H9 (cell line): Measurements from ENCODE around the gene MYO1D. TPM values are rescaled to one million over a fixed set of nuclear protein-coding genes. Genes with fewer than 3 reads are reported as not detected.

Experiments
- DNase-seq: peaks from one replicate; pipeline ENCODE4 v3.0.0-alpha.2; 2017
- H2AFZ ChIP-seq: one replicate; pipeline ENCODE4 v1.6.1; 2013; ENCODE audit warnings: mild to moderate bottlenecking, low read length, control low read depth, moderate library complexity
- H2AK5ac ChIP-seq: 2 replicates; pipeline ENCODE4 v1.6.1; 2013; ENCODE audit warnings: low read length, control low read depth, mixed read lengths; ENCODE audit not compliant: insufficient read length
- H2BK120ac ChIP-seq: one replicate; pipeline ENCODE4 v1.6.1; 2013; ENCODE audit warnings: low read depth, mild to moderate bottlenecking, low read length, control low read depth, inconsistent platforms; ENCODE audit not compliant: poor library complexity, severe bottlenecking
- H2BK12ac ChIP-seq: 2 replicates; pipeline ENCODE4 v1.6.1; 2013; ENCODE audit warnings: low read length, control low read depth, mixed read lengths, low read depth; ENCODE audit not compliant: insufficient read length
- H2BK15ac ChIP-seq: 2 replicates; pipeline ENCODE4 v1.6.1; 2013; ENCODE audit warnings: low read depth, low read length, control low read depth
- H2BK20ac ChIP-seq: one replicate; pipeline ENCODE4 v1.6.1; 2013; ENCODE audit warnings: low read depth, mild to moderate bottlenecking, low read length, control low read depth, inconsistent platforms; ENCODE audit not compliant: poor library complexity, severe bottlenecking
- H2BK5ac ChIP-seq: 2 replicates; pipeline ENCODE4 v1.6.1; 2013; ENCODE audit warnings: low read length, control low read depth, mixed read lengths; ENCODE audit not compliant: insufficient read length
- H3K14ac ChIP-seq: 2 replicates; pipeline ENCODE4 v1.6.1; 2013; ENCODE audit warnings: low read length, control low read depth; ENCODE audit not compliant: insufficient read depth
- H3K18ac ChIP-seq: 2 replicates; pipeline ENCODE4 v1.6.1; 2013; ENCODE audit warnings: low read depth, mild to moderate bottlenecking, mixed read lengths, low read length, control low read depth; ENCODE audit not compliant: insufficient read length
- H3K23ac ChIP-seq: 2 replicates; pipeline ENCODE4 v1.6.1; 2013; ENCODE audit warnings: low read length, control low read depth, mixed read lengths, low read depth; ENCODE audit not compliant: insufficient read length
- H3K23me2 ChIP-seq: 2 replicates; pipeline ENCODE4 v1.6.1; 2013; ENCODE audit warnings: low read depth, mild to moderate bottlenecking, mixed read lengths, low read length, control low read depth; ENCODE audit not compliant: insufficient read length, poor library complexity, severe bottlenecking
- H3K27ac ChIP-seq: 2 replicates; pipeline ENCODE4 v1.5.1; 2013; ENCODE audit warnings: low read length, control low read depth, mixed read lengths, low read depth; ENCODE audit not compliant: insufficient read length
- H3K27me3 ChIP-seq: 2 replicates; pipeline ENCODE4 v1.6.1; 2013; ENCODE audit warnings: low read length, control low read depth, inconsistent platforms; ENCODE audit not compliant: insufficient read depth
- H3K4ac ChIP-seq: 2 replicates; pipeline ENCODE4 v1.6.1; 2013; ENCODE audit warnings: low read depth, mild to moderate bottlenecking, control low read depth, inconsistent platforms, low read length, moderate library complexity
- H3K4me1 ChIP-seq: 2 replicates; pipeline ENCODE4 v1.6.1; 2013; ENCODE audit warnings: low read length, control low read depth, inconsistent platforms; ENCODE audit not compliant: insufficient read depth
- H3K4me2 ChIP-seq: 2 replicates; pipeline ENCODE4 v1.6.1; 2013; ENCODE audit warnings: low read length, control low read depth, mixed read lengths; ENCODE audit not compliant: insufficient read length, insufficient read depth
- H3K56ac ChIP-seq: 2 replicates; pipeline ENCODE4 v1.6.1; 2013; ENCODE audit warnings: low read depth, mild to moderate bottlenecking, mixed read lengths, low read length, control low read depth; ENCODE audit not compliant: insufficient read length
- H3K79me1 ChIP-seq: 2 replicates; pipeline ENCODE4 v1.6.1; 2013; ENCODE audit warnings: low read depth, mild to moderate bottlenecking, moderate library complexity, low read length, control low read depth, inconsistent platforms; ENCODE audit not compliant: insufficient read depth, poor library complexity, severe bottlenecking
- H3K79me2 ChIP-seq: 2 replicates; pipeline ENCODE4 v1.6.1; 2013; ENCODE audit warnings: low read length, control low read depth, inconsistent platforms; ENCODE audit not compliant: insufficient read depth
- H3K9ac ChIP-seq: 2 replicates; pipeline ENCODE4 v1.6.1; 2013; ENCODE audit warnings: low read length, control low read depth, mixed read lengths; ENCODE audit not compliant: insufficient read length; ENCODE audit errors: extremely low read depth
- H3K9me3 ChIP-seq: one replicate; pipeline ENCODE4 v1.6.1; 2013; ENCODE audit warnings: low read depth, low read length, inconsistent platforms; ENCODE audit not compliant: control insufficient read depth
- H3T11ph ChIP-seq: one replicate; pipeline ENCODE4 v1.6.1; 2013; ENCODE audit warnings: mild to moderate bottlenecking, low read length, control low read depth, inconsistent platforms
- H4K20me1 ChIP-seq: one replicate; pipeline ENCODE4 v1.6.1; 2013; ENCODE audit not compliant: control insufficient read depth, insufficient read length, insufficient read depth
- H4K5ac ChIP-seq: 2 replicates; pipeline ENCODE4 v1.6.1; 2013; ENCODE audit warnings: low read depth, mild to moderate bottlenecking, mixed read lengths, low read length, control low read depth; ENCODE audit not compliant: insufficient read length
- H4K8ac ChIP-seq: replicated peaks from 2 replicates; pipeline ENCODE4 v1.6.1; 2013; ENCODE audit warnings: low read length, control low read depth, mixed read lengths, low read depth; ENCODE audit not compliant: insufficient read length
- H4K91ac ChIP-seq: 2 replicates; pipeline ENCODE4 v1.6.1; 2013; ENCODE audit warnings: low read depth, mild to moderate bottlenecking, moderate library complexity, mixed read lengths, low read length, control low read depth; ENCODE audit not compliant: insufficient read length
- H3K27ac Mint-ChIP-seq, 3 experiments: 2 replicates in 2 of 3; 3 replicates in 1 of 3; pipeline ENCODE4 v1.8.0; 2020 to 2021; ENCODE audit warnings: mixed read lengths in 3 of 3, mild to moderate bottlenecking in 1 of 3, moderate library complexity in 1 of 3
- H3K27me3 Mint-ChIP-seq: 2 replicates; pipeline ENCODE4 v1.8.0; 2021; ENCODE audit warnings: low read depth, mild to moderate bottlenecking, moderate library complexity, mixed read lengths
- H3K36me3 Mint-ChIP-seq, 3 experiments: 2 replicates in 2 of 3; 3 replicates in 1 of 3; pipeline ENCODE4 v1.8.0; 2020 to 2021; ENCODE audit warnings: low read depth in 3 of 3, mixed read lengths in 3 of 3; ENCODE audit not compliant: insufficient read depth in 1 of 3
- H3K4me1 Mint-ChIP-seq, 2 experiments: 2 replicates each; pipeline ENCODE4 v1.8.0; 2020; ENCODE audit warnings: mixed read lengths in 2 of 2
- H3K4me3 Mint-ChIP-seq, 2 experiments: 2 replicates in 1 of 2; 3 replicates in 1 of 2; pipeline ENCODE4 v1.8.0; 2020 to 2021; ENCODE audit warnings: mild to moderate bottlenecking in 2 of 2, mixed read lengths in 2 of 2, moderate library complexity in 1 of 2
- H3K9me3 Mint-ChIP-seq, 2 experiments: 2 replicates in 1 of 2; 3 replicates in 1 of 2; pipeline ENCODE4 v1.8.0; 2020; ENCODE audit warnings: mild to moderate bottlenecking in 2 of 2, mixed read lengths in 2 of 2, moderate library complexity in 1 of 2
- WGBS: extraction: QIAGEN DNeasy Blood & Tissue Kit; methylation state at CpG from one replicate; pipeline ENCODE4 v1.1.7; 2013; ENCODE audit warnings: missing lambda C conversion rate, low lambda C conversion rate, mixed read lengths; ENCODE audit not compliant: insufficient read length; ENCODE audit errors: extremely low coverage; 5-methylcytosine and 5-hydroxymethylcytosine counted together
- total RNA-seq: library from RNA; stranded (reverse); gene quantifications from 2 replicates; pipeline ENCODE4 v1.2.1, GENCODE V29; 2021
- TF ChIP-seq, protein P1 (sequence below): fragments of 200-600 bp; sonication (generic); conservative IDR thresholded peaks from 3 replicates; pipeline ENCODE4 v1.8.0; 2021; ENCODE audit warnings: antibody characterized with exemption, mild to moderate bottlenecking

MYO1D gene
- total RNA-seq, 1 experiment from 2014 or later, result 19.0 TPM

DNA sequence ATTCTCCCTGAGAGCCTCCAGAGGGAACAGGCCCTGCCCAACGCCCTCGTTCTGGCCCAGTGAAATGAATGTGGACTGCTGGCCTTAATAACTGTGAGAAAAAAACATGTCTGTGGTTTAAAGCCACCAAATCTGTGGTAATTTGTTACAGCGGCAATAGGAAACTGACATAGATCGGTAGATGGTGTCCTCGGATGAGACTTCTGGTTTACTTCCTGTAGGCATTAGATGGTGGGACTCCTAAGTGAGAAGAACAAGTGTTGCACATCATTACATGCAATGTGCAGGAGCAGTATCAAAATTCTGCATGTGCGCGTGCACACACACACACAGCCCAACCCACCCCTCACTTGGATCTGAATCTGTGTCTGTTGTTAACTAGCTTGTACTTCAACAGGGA lies 348.1 kb downstream of the MYO1D start:
- no peak overlapping the region for H3K9ac ChIP-seq
- no peak overlapping the region for H3K18ac ChIP-seq
- H2BK120ac ChIP-seq, result no peak overlapping the region
- no peak overlapping the region; a peak in 1 of 7 replicates for H3K27ac Mint-ChIP-seq
- no peak overlapping the region for H2BK20ac ChIP-seq
- no peaks in the 10 kb centered on the region for H3K9me3 Mint-ChIP-seq
- DNase-seq, result no peak
- no peak overlapping the region for H3K4me2 ChIP-seq
- no peaks in the 10 kb centered on the region for H3K23me2 ChIP-seq
- peaks cover 8 to 9% of the 10 kb centered on the region in 2 experiments for H3K4me1 Mint-ChIP-seq
- no peak overlapping the region for H3K27ac ChIP-seq
- H4K8ac ChIP-seq, result no peak overlapping the region
- WGBS, result no CpG with 5 or more reads among the region's 7 CpGs
- no peak overlapping the region for H3K14ac ChIP-seq
- no peak overlapping the region for H2BK5ac ChIP-seq
- TF ChIP-seq, protein P1, sequence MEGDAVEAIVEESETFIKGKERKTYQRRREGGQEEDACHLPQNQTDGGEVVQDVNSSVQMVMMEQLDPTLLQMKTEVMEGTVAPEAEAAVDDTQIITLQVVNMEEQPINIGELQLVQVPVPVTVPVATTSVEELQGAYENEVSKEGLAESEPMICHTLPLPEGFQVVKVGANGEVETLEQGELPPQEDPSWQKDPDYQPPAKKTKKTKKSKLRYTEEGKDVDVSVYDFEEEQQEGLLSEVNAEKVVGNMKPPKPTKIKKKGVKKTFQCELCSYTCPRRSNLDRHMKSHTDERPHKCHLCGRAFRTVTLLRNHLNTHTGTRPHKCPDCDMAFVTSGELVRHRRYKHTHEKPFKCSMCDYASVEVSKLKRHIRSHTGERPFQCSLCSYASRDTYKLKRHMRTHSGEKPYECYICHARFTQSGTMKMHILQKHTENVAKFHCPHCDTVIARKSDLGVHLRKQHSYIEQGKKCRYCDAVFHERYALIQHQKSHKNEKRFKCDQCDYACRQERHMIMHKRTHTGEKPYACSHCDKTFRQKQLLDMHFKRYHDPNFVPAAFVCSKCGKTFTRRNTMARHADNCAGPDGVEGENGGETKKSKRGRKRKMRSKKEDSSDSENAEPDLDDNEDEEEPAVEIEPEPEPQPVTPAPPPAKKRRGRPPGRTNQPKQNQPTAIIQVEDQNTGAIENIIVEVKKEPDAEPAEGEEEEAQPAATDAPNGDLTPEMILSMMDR, result no peak
- H3K23ac ChIP-seq, result no peak overlapping the region
- H3T11ph ChIP-seq, result no peak overlapping the region
- H2BK12ac ChIP-seq, result no peak overlapping the region
- H3K4ac ChIP-seq, result no peak overlapping the region
- no peaks in the 10 kb centered on the region for H3K27me3 Mint-ChIP-seq
- no peak overlapping the region for H2BK15ac ChIP-seq
- no peaks in the 10 kb centered on the region for H3K27me3 ChIP-seq
- H4K5ac ChIP-seq, result no peak overlapping the region
- no peak overlapping the region for H2AK5ac ChIP-seq
- H3K79me2 ChIP-seq, result no peaks in the 10 kb centered on the region
- H3K4me1 ChIP-seq, result no peaks in the 10 kb centered on the region
- no peaks in the 10 kb centered on the region; a peak in 1 of 7 replicates for H3K36me3 Mint-ChIP-seq
- H4K20me1 ChIP-seq, result no peaks in the 10 kb centered on the region
- no peak overlapping the region for H2AFZ ChIP-seq
- no peaks in the 10 kb centered on the region for H3K79me1 ChIP-seq
- no peak overlapping the region for H4K91ac ChIP-seq
- H3K56ac ChIP-seq, result no peak overlapping the region
- no peaks in the 10 kb centered on the region for H3K9me3 ChIP-seq
- H3K4me3 Mint-ChIP-seq, result no peak overlapping the region
